HCT116 (cell line): ENCODE data around the gene ACTR8. TPM values are rescaled to one million over a fixed set of nuclear protein-coding genes. Genes with fewer than 3 reads are reported as not detected.

Source experiments
- ATAC-seq: fragments of 200-7000 bp; cut with Tn5 transposase; 2 replicates; pipeline ENCODE4 v1.9.1; 2020; ENCODE audit warnings: mild to moderate bottlenecking, moderate library complexity
- BruUV-seq: library from RNA; stranded (reverse); fragments of 400-500 nt; replicated peaks from 2 replicates; lab custom pipeline; 2021; lab: Mats Ljungman, UMichigan
- CTCF ChIA-PET: fragments of 300-600 bp; sonication (Branson Sonifier 250); formaldehyde crosslinking; loops from one replicate; lab custom pipeline; 2021; ENCODE audit warnings: antibody characterized with exemption; lab: Charles Lee
- POLR2A ChIA-PET: fragments of 300-600, 350-600 bp; sonication (Branson Sonifier 250); formaldehyde crosslinking; loops from one replicate; lab custom pipeline; 2021; ENCODE audit warnings: antibody characterized with exemption; lab: Charles Lee
- RAD21 ChIA-PET, 2 experiments: fragments of 300-600 bp; sonication (Branson Sonifier 250); formaldehyde crosslinking; loops; one replicate each; lab custom pipeline; 2023; ENCODE audit warnings: low total read pairs in 2 of 2; ENCODE audit not compliant: uncharacterized antibody in 2 of 2, unreplicated experiment in 2 of 2, low non-redundant PET in 1 of 2; lab: Charles Lee
- DNase-seq: peaks from one replicate; pipeline ENCODE4 v3.0.0-alpha.2; 2010; ENCODE audit warnings: low read depth, low spot score
- H2AFZ ChIP-seq: fragments of 200-600 bp; shearing (Covaris generic), sonication (generic); 2 replicates; pipeline ENCODE4 v1.6.1; 2017; ENCODE audit warnings: low read depth, mixed run types, mixed read lengths, antibody characterized with exemption, low read length; ENCODE audit not compliant: poor library complexity, severe bottlenecking
- H3K27ac ChIP-seq: 2 replicates; pipeline ENCODE4 v1.5.1; 2012; ENCODE audit warnings: low read depth, low read length
- H3K27me3 ChIP-seq: fragments of 200-600 bp; sonication (generic); 2 replicates; pipeline ENCODE4 v1.6.1; 2016; ENCODE audit warnings: mixed run types, low read length, mixed read lengths; ENCODE audit not compliant: insufficient read depth
- H3K36me3 ChIP-seq, 2 experiments: fragments of 200-500 bp in 1 of 2; fragments of 200-600 bp in 1 of 2; sonication (Bioruptor generic) in 1 of 2; sonication (generic) in 1 of 2; 2 replicates each; pipeline versions ENCODE4 v1.5.1 to v1.6.1; 2014 to 2016; ENCODE audit warnings: low read length in 2 of 2, inconsistent platforms in 1 of 2, mixed read lengths in 1 of 2, mixed run types in 1 of 2; ENCODE audit not compliant: insufficient read depth in 2 of 2, control insufficient read depth in 1 of 2
- H3K4me1 ChIP-seq, 2 experiments: fragments of 200-600 bp in 1 of 2; sonication (generic) in 1 of 2; 2 replicates each; pipeline versions ENCODE4 v1.5.1 to v1.6.1; 2012 to 2017; ENCODE audit warnings: low read length in 2 of 2, inconsistent platforms in 1 of 2, mild to moderate bottlenecking in 1 of 2, mixed read lengths in 1 of 2, mixed run types in 1 of 2, moderate library complexity in 1 of 2; ENCODE audit not compliant: insufficient read depth in 2 of 2, control insufficient read depth in 1 of 2
- H3K4me2 ChIP-seq: fragments of 200-600 bp; sonication (generic); 2 replicates; pipeline ENCODE4 v1.6.1; 2017; ENCODE audit warnings: mixed run types, low read length, mixed read lengths
- H3K4me3 ChIP-seq, 2 experiments: fragments of 200-600 bp in 1 of 2; sonication (generic) in 1 of 2; replicated peaks in 1 of 2; 2 replicates each; pipeline ENCODE4 v1.5.1; 2011 to 2016; ENCODE audit warnings: low read length in 2 of 2, control low read depth in 1 of 2, low read depth in 1 of 2, mild to moderate bottlenecking in 1 of 2, mixed read lengths in 1 of 2, mixed run types in 1 of 2
- H3K79me2 ChIP-seq: fragments of 200-600 bp; sonication (generic); 2 replicates; pipeline ENCODE4 v1.6.1; 2017; ENCODE audit warnings: mild to moderate bottlenecking, mixed run types, low read length, moderate library complexity, mixed read lengths; ENCODE audit not compliant: insufficient read depth
- H3K9ac ChIP-seq: fragments of 200-600 bp; sonication (generic); 2 replicates; pipeline ENCODE4 v1.6.1; 2016; ENCODE audit warnings: low read length, mixed read lengths
- H3K9me2 ChIP-seq: fragments of 200-600 bp; sonication (generic), shearing (Covaris generic); 2 replicates; pipeline ENCODE4 v1.6.1; 2017; ENCODE audit warnings: mixed run types, mild to moderate bottlenecking, moderate library complexity; ENCODE audit not compliant: insufficient read depth
- H3K9me3 ChIP-seq, 2 experiments: fragments of 200-500 bp in 1 of 2; fragments of 200-600 bp in 1 of 2; sonication (Bioruptor generic) in 1 of 2; sonication (generic) in 1 of 2; 2 replicates each; pipeline ENCODE4 v1.6.1; 2014 to 2017; ENCODE audit warnings: low read length in 2 of 2, mixed read lengths in 2 of 2, inconsistent platforms in 1 of 2, low read depth in 1 of 2, mild to moderate bottlenecking in 1 of 2, mixed run types in 1 of 2, moderate library complexity in 1 of 2; ENCODE audit not compliant: control insufficient read depth in 1 of 2, insufficient read depth in 1 of 2
- H4K20me1 ChIP-seq: fragments of 200-600 bp; sonication (generic), shearing (Covaris generic); 2 replicates; pipeline ENCODE4 v1.6.1; 2017; ENCODE audit warnings: mixed run types, mild to moderate bottlenecking, moderate library complexity; ENCODE audit not compliant: insufficient read depth
- EZH2phosphoT487 ChIP-seq: fragments of 200-600 bp; IDR thresholded peaks from 2 replicates; pipeline ENCODE4 v1.6.1; 2018; ENCODE audit warnings: antibody characterized with exemption, borderline replicate concordance
- FOSL1 ChIP-seq: IDR thresholded peaks from 2 replicates; pipeline ENCODE4 v1.6.1; 2012; ENCODE audit warnings: low read depth
- POLR2A ChIP-seq: IDR thresholded peaks from 2 replicates; pipeline ENCODE4 v1.7.0; 2011; ENCODE audit warnings: borderline replicate concordance; ENCODE audit not compliant: insufficient read depth, insufficient read length; ENCODE audit errors: extremely low read depth
- TCF7L2 ChIP-seq: IDR thresholded peaks from 2 replicates; pipeline ENCODE4 v1.7.0; 2011; ENCODE audit warnings: borderline replicate concordance, inconsistent platforms; ENCODE audit not compliant: insufficient read depth, insufficient read length; ENCODE audit errors: extremely low read depth
- ZFX ChIP-seq: fragments of 450-650 bp; IDR thresholded peaks from 2 replicates; pipeline ENCODE4 v1.6.1; 2017
- ZNF274 ChIP-seq: fragments of 200-500 bp; sonication (Bioruptor generic); IDR thresholded peaks from 2 replicates; pipeline ENCODE4 v1.6.1; 2014; ENCODE audit warnings: mild to moderate bottlenecking, low read depth, low read length, inconsistent platforms
- intact Hi-C: fragments of 100-400 bp; cut with micrococcal nuclease; formaldehyde crosslinking; loops from 2 replicates; pipeline ENCODE4 v1.10.0; 2022
- total RNA-seq: library from RNA; stranded (reverse); gene quantifications from one replicate; pipeline ENCODE4 v1.2.1, GENCODE V29; 2021; ENCODE audit not compliant: unreplicated experiment
- TF ChIP-seq, protein P1 (sequence below): IDR thresholded peaks from 2 replicates; pipeline ENCODE4 v1.6.1; 2012
- TF ChIP-seq, protein P2 (sequence below), 3 experiments: fragments of 200-600 bp in 1 of 3; sonication (generic) in 1 of 3; IDR thresholded peaks in 2 of 3; conservative IDR thresholded peaks in 1 of 3; 2 replicates each; pipeline ENCODE4 v1.5.1; 2012 to 2017; ENCODE audit warnings: low read depth in 2 of 3, low read length in 2 of 3, antibody characterized with exemption in 1 of 3, borderline replicate concordance in 1 of 3, control low read depth in 1 of 3, mild to moderate bottlenecking in 1 of 3, mixed read lengths in 1 of 3, mixed run types in 1 of 3, moderate library complexity in 1 of 3; ENCODE audit not compliant: insufficient read depth in 1 of 3

The ACTR8 gene
- total RNA-seq, 1 experiment from 2014 or later = 25.5 TPM

DNA sequence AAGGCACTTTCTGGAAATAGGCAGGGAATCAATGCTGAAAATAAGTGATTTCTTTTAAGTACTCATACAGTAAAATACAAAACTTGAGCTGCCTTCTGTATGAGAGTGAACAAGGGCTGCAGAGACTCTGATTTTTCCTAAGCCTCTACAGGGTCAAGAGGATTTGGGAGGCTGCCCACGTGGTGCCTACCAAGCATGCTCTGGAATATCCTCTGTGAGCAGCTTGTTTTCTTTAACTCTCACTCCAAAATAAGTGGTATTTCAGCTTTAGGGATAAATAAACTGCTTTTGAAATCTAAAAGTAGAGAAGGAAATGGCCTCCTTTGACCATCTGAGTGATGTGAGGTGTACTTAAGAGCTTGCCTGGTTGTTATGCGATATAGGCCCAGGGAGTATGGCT lies 17.8 kb upstream of the ACTR8 start:
- Histone ChIP-seq H3K27me3 (no peaks in the 10 kb centered on the region), H3K27ac (no peak overlapping the region), H3K4me3 (no peak overlapping the region), H3K9me3 (no peaks in the 10 kb centered on the region), H3K9me2 (no peaks in the 10 kb centered on the region), H3K9ac (no peak overlapping the region), H3K4me2 (no peak overlapping the region), H4K20me1 (no peaks in the 10 kb centered on the region), H3K36me3 (no peaks in the 10 kb centered on the region), H2AFZ (no peak overlapping the region), H3K4me1 (no peaks in the 10 kb centered on the region), H3K79me2 (no peaks in the 10 kb centered on the region)
- no peak for ATAC-seq
- RAD21 ChIA-PET = no interaction called here
- no TSS peak for BruUV-seq
- TF ChIP-seq, protein P1, sequence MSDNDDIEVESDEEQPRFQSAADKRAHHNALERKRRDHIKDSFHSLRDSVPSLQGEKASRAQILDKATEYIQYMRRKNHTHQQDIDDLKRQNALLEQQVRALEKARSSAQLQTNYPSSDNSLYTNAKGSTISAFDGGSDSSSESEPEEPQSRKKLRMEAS = no peak
- TF ChIP-seq POLR2A (no peak), ZNF274 (no peak), FOSL1 (no peak), TCF7L2 (no peak), ZFX (no peak), EZH2phosphoT487 (no peak)
- TF ChIP-seq, protein P2, sequence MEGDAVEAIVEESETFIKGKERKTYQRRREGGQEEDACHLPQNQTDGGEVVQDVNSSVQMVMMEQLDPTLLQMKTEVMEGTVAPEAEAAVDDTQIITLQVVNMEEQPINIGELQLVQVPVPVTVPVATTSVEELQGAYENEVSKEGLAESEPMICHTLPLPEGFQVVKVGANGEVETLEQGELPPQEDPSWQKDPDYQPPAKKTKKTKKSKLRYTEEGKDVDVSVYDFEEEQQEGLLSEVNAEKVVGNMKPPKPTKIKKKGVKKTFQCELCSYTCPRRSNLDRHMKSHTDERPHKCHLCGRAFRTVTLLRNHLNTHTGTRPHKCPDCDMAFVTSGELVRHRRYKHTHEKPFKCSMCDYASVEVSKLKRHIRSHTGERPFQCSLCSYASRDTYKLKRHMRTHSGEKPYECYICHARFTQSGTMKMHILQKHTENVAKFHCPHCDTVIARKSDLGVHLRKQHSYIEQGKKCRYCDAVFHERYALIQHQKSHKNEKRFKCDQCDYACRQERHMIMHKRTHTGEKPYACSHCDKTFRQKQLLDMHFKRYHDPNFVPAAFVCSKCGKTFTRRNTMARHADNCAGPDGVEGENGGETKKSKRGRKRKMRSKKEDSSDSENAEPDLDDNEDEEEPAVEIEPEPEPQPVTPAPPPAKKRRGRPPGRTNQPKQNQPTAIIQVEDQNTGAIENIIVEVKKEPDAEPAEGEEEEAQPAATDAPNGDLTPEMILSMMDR (IDR thresholded peaks at IDR 0.05 in 2 of 3, conservative IDR thresholded peaks at IDR 0.05 in 1 of 3; ENCODE audit: borderline replicate concordance in 1 of 3, insufficient read depth in 1 of 3, low read depth in 2 of 3, low read length in 2 of 3) = no peak
- DNase-seq = no peak
- intact Hi-C loops = loop anchor here (10.0 kb wide), 1 partner anchor 545 kb away; no protein-coding TSS in a partner anchor
- POLR2A ChIA-PET = interaction anchor here (2.3 kb wide), 1 partner anchor 8 kb away, joined by 6 read pairs; the partner anchor contains the start of gene SELENOK
- CTCF ChIA-PET = no interaction called here
